Retinal pigment epithelial cell (primary cell): ENCODE data around the gene DENND5B.

ENCODE experiments used
- DNase-seq: peaks from one replicate; pipeline ENCODE4 v3.0.0-alpha.2; 2010; ENCODE audit warnings: low read depth
- H3K4me3 ChIP-seq: 2 replicates; pipeline ENCODE4 v1.5.1; 2011; ENCODE audit warnings: mild to moderate bottlenecking, low read length, control low read depth, moderate library complexity
- CTCF ChIP-seq: conservative IDR thresholded peaks from 2 replicates; pipeline ENCODE4 v1.5.1; 2011; ENCODE audit warnings: low read depth, low read length, control low read depth, inconsistent platforms

Gene DENND5B

GRCh38 chr12:31590642-31591379, at the start of gene DENND5B:
DENND5B (minus strand) TSS chr12:31591136; CDS start chr12:31590832, 304 bp downstream.
- no peak for DNase-seq
- TF ChIP-seq CTCF: no peak
- H3K4me3 ChIP-seq: peak within 1 kb of the TSS; percentile 90

GRCh38 chr12:31634620-31635019, 43.7 kb upstream of the DENND5B start:
- TF ChIP-seq CTCF: no peak
- DNase-seq: no peak
- H3K4me3 ChIP-seq: no peak overlapping the region

- H3K4me3 ChIP-seq: no peak overlapping the region
- no peak for TF ChIP-seq CTCF
- DNase-seq: no peak
These were observed 42.5 kb upstream of the DENND5B start for GRCh38 chr12:31633464-31633863.

DNA sequence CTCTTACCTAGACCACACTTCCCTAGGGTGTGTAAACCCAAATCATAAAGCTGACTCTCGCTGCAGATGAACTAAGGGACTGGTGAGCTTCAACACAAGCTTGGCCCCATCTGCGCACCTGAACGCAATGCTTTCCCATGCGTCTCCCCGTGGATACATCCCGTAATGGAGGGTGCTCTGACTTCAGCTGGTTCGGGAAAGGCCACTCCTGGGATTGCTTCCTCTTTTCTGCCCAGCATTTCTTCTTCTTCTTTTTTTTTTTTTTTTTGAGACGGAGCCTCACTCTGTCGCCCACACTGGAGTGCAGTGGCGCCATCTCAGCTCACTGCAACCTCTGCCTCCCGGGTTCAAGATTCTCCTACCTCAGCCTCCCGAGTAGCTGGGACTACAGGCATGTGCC, 40.9 kb upstream of the DENND5B start:
- H3K4me3 ChIP-seq: no peak overlapping the region
- DNase-seq: no peak
- no peak for TF ChIP-seq CTCF

DNA sequence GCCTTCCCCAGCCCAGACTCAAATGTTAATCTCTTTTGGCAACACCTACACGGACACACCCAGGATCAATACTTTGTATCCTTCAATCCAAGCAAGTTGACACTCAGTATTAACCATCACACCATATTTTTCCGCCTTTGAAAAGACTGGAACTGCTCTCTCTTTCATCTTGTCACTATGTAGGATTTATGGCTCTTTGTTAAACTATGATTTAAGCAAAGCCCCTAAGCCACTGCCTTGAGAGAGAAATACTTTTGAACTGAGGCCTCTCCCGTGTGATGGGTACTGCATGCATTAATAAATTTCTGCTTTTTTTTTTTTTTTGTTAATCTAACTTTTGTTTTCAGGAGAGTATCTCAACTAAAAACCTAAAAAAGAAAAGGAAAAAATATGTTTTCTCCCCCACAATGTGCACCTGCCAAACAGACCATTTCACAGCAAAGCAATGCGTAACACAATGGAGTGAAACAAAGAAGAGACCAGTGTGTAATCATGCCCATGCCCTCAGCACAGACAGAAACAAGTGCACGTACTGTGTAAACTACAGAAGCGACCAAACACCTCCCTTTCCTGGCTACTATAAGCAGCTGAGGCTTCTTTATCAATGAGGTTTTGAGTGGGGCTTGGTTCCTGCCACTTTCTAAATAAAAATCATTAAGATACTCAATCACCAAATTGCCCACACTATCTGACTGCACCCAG, 40.2 kb upstream of the DENND5B start:
- no peak for DNase-seq
- TF ChIP-seq CTCF: no peak
- H3K4me3 ChIP-seq: no peak overlapping the region

DNA sequence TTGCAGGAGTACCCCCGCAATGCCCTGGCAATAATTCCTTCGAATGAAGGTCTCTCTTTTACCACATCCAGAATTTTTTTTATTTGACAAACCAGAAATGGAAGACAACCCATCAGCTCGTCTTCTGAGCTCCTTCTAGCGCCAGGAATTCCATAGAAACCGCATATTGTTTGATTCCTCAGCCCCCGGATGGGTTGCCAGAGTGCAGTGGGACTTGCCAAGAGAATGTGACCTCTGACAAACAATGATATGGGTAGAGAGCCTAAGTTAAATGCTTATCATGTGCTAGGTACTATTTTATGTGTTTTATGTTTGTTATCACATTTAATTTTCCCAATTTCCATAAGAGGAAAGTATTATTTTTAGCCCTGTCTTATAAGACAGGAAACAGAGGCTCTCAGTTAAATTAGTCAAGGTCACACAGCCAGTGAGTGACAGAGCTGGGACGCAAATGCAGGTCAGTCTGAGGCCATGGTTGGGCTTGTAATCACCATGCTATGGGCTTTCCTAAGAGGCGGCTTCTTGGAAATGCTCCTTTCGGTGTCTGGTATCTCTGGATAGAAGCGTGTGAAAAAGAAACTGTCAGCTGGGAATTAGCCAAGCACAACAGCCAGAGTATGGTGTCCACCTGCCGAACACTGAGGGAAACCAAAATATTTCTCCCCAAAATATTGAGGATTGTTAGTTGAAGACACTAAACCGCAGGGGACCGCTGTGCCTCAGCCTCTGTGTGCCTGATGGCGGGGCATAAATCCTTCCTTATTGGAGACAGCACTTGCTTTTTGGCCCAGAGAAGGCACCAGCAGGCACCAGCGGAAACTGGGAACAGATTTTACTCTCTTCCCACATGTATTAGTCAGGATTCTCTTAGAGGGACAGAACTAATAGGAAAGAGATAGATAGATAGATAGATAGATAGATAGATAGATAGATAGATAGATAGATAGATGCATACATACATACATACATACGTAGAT, 39.1 kb upstream of the DENND5B start:
- peak; percentile 20 for DNase-seq
- no peak overlapping the region for H3K4me3 ChIP-seq
- no peak for TF ChIP-seq CTCF
